Spleen (tissue), 11 donors: ENCODE results near the gene ZFP62. TPM values are rescaled to one million over a fixed set of nuclear protein-coding genes. Genes with fewer than 3 reads are reported as not detected.
A peak's percentile ranks its signal among the peaks of the same experiment; 100 is the strongest.

Experiments used
- DNase-seq: peaks from one replicate; pipeline ENCODE4 v3.0.0-alpha.2; 2020
- H3K27ac ChIP-seq, 8 donors: fragments of 200-600 bp; sonication (generic) in 7 of 8; 1 replicate in 4 of 8; 2 replicates in 4 of 8; pipeline versions ENCODE4 v1.5.0 to v1.8.0; 2016 to 2021; ENCODE audit warnings: inconsistent platforms in 4 of 8, mild to moderate bottlenecking in 4 of 8, moderate library complexity in 1 of 8
- H3K27me3 ChIP-seq, 7 donors: fragments of 200-600 bp; sonication (generic) in 6 of 7; replicated peaks in 1 of 7; 1 replicate in 4 of 7; 2 replicates in 3 of 7; pipeline versions ENCODE4 v1.5.0 to v1.8.0; 2016 to 2021; ENCODE audit warnings: inconsistent platforms in 3 of 7, mild to moderate bottlenecking in 1 of 7
- H3K36me3 ChIP-seq, 6 donors: fragments of 200-600 bp; sonication (generic) in 5 of 6; 1 replicate in 4 of 6; 2 replicates in 2 of 6; pipeline versions ENCODE4 v1.5.0 to v1.8.0; 2016 to 2021; ENCODE audit warnings: inconsistent platforms in 2 of 6
- H3K4me1 ChIP-seq, 6 donors: fragments of 200-600 bp; sonication (generic) in 5 of 6; 1 replicate in 3 of 6; 2 replicates in 3 of 6; pipeline versions ENCODE4 v1.5.0 to v1.8.0; 2016 to 2021; ENCODE audit warnings: inconsistent platforms in 3 of 6
- H3K4me3 ChIP-seq, 8 donors: fragments of 200-600 bp; sonication (generic) in 7 of 8; 1 replicate in 4 of 8; 2 replicates in 4 of 8; pipeline versions ENCODE4 v1.5.0 to v1.8.0; 2016 to 2021; ENCODE audit warnings: inconsistent platforms in 4 of 8, mild to moderate bottlenecking in 4 of 8, moderate library complexity in 2 of 8
- H3K9me3 ChIP-seq, 8 donors: fragments of 200-600 bp; sonication (generic) in 7 of 8; 1 replicate in 4 of 8; 2 replicates in 4 of 8; pipeline versions ENCODE4 v1.5.0 to v1.8.0; 2016 to 2021; ENCODE audit warnings: inconsistent platforms in 4 of 8
- CTCF ChIP-seq, 11 experiments: fragments of 200-600 bp in 7 of 11; fragments of 450-650 bp in 4 of 11; sonication (generic) in 4 of 11; IDR thresholded peaks in 8 of 11; conservative IDR thresholded peaks in 3 of 11; 1 replicate in 7 of 11; 2 replicates in 4 of 11; pipeline versions ENCODE4 v1.4.0 to v1.8.0; 2016 to 2021; ENCODE audit warnings: antibody characterized with exemption in 11 of 11, inconsistent platforms in 4 of 11, mild to moderate bottlenecking in 1 of 11
- POLR2A ChIP-seq, 3 donors: fragments of 450-650 bp; IDR thresholded peaks; one replicate each; pipeline ENCODE4 v1.5.1; 2017; ENCODE audit warnings: antibody characterized with exemption in 3 of 3, mild to moderate bottlenecking in 1 of 3
- POLR2AphosphoS5 ChIP-seq, 3 donors: sonication (generic); formaldehyde crosslinking; IDR thresholded peaks; one replicate each; pipeline ENCODE4 v1.5.1; 2017; ENCODE audit warnings: antibody characterized with exemption in 3 of 3
- WGBS, 5 donors: extraction: QIAGEN DNeasy Blood & Tissue Kit in 3 of 5; methylation state at CpG; one replicate each; pipeline versions ENCODE4 v1.1.5 to v1.1.7; 2013 to 2018; 5-methylcytosine and 5-hydroxymethylcytosine counted together
- intact Hi-C: fragments of 100-400 bp; cut with DNase I; formaldehyde crosslinking; loops from one replicate; pipeline ENCODE4 v1.15.0; 2023; ENCODE audit warnings: low total_unique reads
- polyA plus RNA-seq, 3 donors: library from polyadenylated mRNA; stranded (reverse); fragments of 200-250 nt; gene quantifications; one replicate each; pipeline ENCODE4 v1.2.1, GENCODE V29; 2013
- total RNA-seq, 7 donors: library from RNA; depleted of rRNA in 3 of 7; stranded (reverse); fragments of >200 nt in 3 of 7; fragmentation: NEBNext Ultra II Directional in 4 of 7; extraction: Animal tissue kit (Norgen Biotek cat#: 25700) in 4 of 7; gene quantifications; one replicate each; pipeline versions ENCODE4 v1.1.0 to v1.2.1, GENCODE V29; 2016 to 2021
- donor health status: healthy with polysubstance abuse.
- donor health status: DM: no; HTN: no; CAD: no; lungs with moderate emphysema.
- donor health status: DM: no; HTN: no; CAD: no.
- donor health status: Bipolar disorder and iron deficiency.
- donor health status: healthy.
- donor health status: DM: no; HTN: no; CAD: no.
- donor health status: DM: yes; HTN: yes; CAD: no.

ZFP62 gene
- total and polyA plus RNA-seq, 10 donors, result 20.2 to 31.5 (median 27.6) TPM

GRCh38 chr5:180821538-180821937, 39.5 kb downstream of the ZFP62 start:
- DNase-seq, result no peak
- intact Hi-C loops, result no loop called here
- no peaks in the 10 kb centered on the region for H3K9me3 ChIP-seq
- peak overlapping the region in 7 of 8 donors; percentile 46 to 81 (median 74) for H3K27ac ChIP-seq
- WGBS, 5 donors, result 84 to 97% (median 88%) methylated on average over 4 of the region's 4 CpGs
- peaks cover 13 to 51% (median 33%) of the 10 kb centered on the region in 6 donors for H3K4me1 ChIP-seq
- no peak overlapping the region for H3K4me3 ChIP-seq
- no peaks in the 10 kb centered on the region for H3K36me3 ChIP-seq
- no peaks in the 10 kb centered on the region for H3K27me3 ChIP-seq
- TF ChIP-seq POLR2AphosphoS5 (IDR thresholded peaks at IDR 0.05) (no peak), CTCF (IDR thresholded peaks at IDR 0.05 in 8 of 11, conservative IDR thresholded peaks at IDR 0.05 in 3 of 11) (no peak), POLR2A (IDR thresholded peaks at IDR 0.05) (no peak)

DNA sequence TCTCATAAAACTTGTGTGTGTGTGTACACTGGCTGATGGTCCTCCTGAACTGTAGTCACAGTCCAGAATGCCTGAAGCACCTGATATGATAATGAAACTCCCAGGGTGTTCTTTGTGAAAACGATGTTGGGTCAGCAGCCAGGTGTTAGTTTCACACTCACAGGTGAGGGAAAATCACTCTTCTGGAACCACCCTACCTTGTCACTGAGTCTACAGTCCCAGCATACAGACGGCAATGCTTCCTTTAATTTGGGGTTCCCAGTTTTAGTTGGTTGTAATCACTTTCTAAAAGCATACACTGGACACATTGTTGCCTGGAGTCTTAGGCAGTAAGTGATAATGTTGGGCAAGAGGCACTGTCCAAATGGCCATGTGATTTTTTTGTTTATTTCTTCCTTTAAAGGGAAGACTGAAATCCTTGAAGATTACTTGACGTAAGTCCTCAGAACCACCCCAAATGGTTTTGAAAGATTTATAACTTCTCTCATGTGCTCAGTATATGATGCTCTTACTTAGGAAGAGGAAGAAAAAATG, 40.2 kb downstream of the ZFP62 start:
- intact Hi-C loops, result no loop called here
- H3K9me3 ChIP-seq, result no peaks in the 10 kb centered on the region
- no peaks in the 10 kb centered on the region for H3K36me3 ChIP-seq
- H3K27me3 ChIP-seq, result no peaks in the 10 kb centered on the region
- peaks cover 20 to 58% (median 39%) of the 10 kb centered on the region in 6 donors for H3K4me1 ChIP-seq
- H3K27ac ChIP-seq, result peak overlapping the region; percentile 10 to 81 (median 70)
- no peak for DNase-seq
- no peak overlapping the region for H3K4me3 ChIP-seq
- TF ChIP-seq POLR2A (IDR thresholded peaks at IDR 0.05), result no peak
- TF ChIP-seq CTCF (IDR thresholded peaks at IDR 0.05 in 8 of 11, conservative IDR thresholded peaks at IDR 0.05 in 3 of 11), result no peak
- peak in 1 of 3 donors; percentile 60 for TF ChIP-seq POLR2AphosphoS5 (IDR thresholded peaks at IDR 0.05)
- WGBS, 5 donors, result 50 to 61% (median 55%) methylated on average over 3 of the region's 3 CpGs

DNA sequence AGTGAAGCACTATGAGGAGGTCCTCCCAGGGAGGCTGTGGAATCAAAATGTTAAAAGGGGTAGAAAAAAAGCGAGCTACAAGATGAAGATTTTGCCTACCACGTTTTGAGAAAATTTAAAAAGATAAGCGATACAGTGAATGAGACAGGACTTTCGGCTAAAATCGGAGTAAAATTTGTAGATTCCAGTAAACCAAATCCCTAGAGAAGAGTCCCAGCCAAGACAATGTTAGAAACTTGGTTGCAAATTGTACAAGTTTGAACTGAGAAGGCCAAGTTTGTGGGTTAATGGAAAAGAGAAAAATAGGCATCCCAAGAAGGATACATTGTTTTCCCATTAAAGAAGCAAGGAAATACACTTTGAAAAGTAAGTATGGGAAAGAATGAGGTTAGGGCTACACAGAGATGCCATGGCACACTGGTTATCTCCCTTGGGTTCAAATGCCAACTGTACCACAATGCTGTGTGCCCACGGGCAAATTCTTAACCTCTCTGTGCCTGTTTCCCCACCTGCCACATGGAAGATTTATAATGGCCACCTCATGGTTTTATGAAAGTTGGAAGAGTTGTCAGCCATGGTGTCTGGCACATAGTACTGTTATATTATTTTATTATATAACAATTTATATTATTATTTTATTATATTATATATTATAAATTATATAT, 42.3 kb downstream of the ZFP62 start:
- Histone ChIP-seq H3K9me3 (no peaks in the 10 kb centered on the region), H3K4me1 (peaks cover 21 to 69% (median 46%) of the 10 kb centered on the region in 6 donors), H3K27ac (no peak overlapping the region), H3K27me3 (no peaks in the 10 kb centered on the region), H3K36me3 (no peaks in the 10 kb centered on the region), H3K4me3 (no peak overlapping the region)
- TF ChIP-seq CTCF (IDR thresholded peaks at IDR 0.05 in 8 of 11, conservative IDR thresholded peaks at IDR 0.05 in 3 of 11) (no peak), POLR2AphosphoS5 (IDR thresholded peaks at IDR 0.05) (no peak), POLR2A (IDR thresholded peaks at IDR 0.05) (no peak)
- DNase-seq, result no peak
- 82 to 91% (median 91%) methylated on average over 6 of the region's 6 CpGs for WGBS, 5 donors
- intact Hi-C loops, result no loop called here

- Histone ChIP-seq H3K4me3 (no peak overlapping the region), H3K4me1 (peaks cover 21 to 76% (median 46%) of the 10 kb centered on the region in 6 donors), H3K27ac (peak overlapping the region in 5 of 8 donors; percentile 19 to 72 (median 61)), H3K27me3 (no peaks in the 10 kb centered on the region), H3K9me3 (no peaks in the 10 kb centered on the region), H3K36me3 (no peaks in the 10 kb centered on the region)
- intact Hi-C loops, result no loop called here
- DNase-seq, result no peak
- WGBS, 5 donors, result 62 to 75% (median 64%) methylated on average over 13 of the region's 13 CpGs
- TF ChIP-seq CTCF (IDR thresholded peaks at IDR 0.05 in 8 of 11, conservative IDR thresholded peaks at IDR 0.05 in 3 of 11) (no peak), POLR2AphosphoS5 (IDR thresholded peaks at IDR 0.05) (no peak), POLR2A (IDR thresholded peaks at IDR 0.05) (no peak)
Observed at GRCh38 chr5:180817893-180818674, 43.0 kb downstream of the ZFP62 start.
